K562 (cell line): ENCODE measurements around the gene CACNA1C. TPM values are rescaled to one million over a fixed set of nuclear protein-coding genes. Genes with fewer than 3 reads are reported as not detected.

Experiments used
- ATAC-seq: fragments of 200-7000 bp; cut with Tn5 transposase; 3 replicates; pipeline ENCODE4 v1.9.1; 2020; ENCODE audit warnings: moderate library complexity
- BruUV-seq: library from RNA; stranded (reverse); fragments of 400-500 nt; replicated peaks from 2 replicates; lab custom pipeline; 2021; lab: Mats Ljungman, UMichigan
- CTCF ChIA-PET: fragments of 300-600 bp; formaldehyde crosslinking; extraction: SDS; loops from one replicate; lab custom pipeline; 2021; ENCODE audit warnings: low intra/inter-chr PET ratio; lab: Yijun Ruan, JAX
- POLR2A ChIA-PET: fragments of 300-600, 350-650 bp; sonication (Branson Sonifier 250); formaldehyde crosslinking; extraction: SDS; loops from one replicate; lab custom pipeline; 2021; ENCODE audit warnings: antibody characterized with exemption, inconsistent platforms; lab: Yijun Ruan, JAX
- DNase-seq, 4 experiments: peaks; one replicate each; pipeline versions ENCODE4 v3.0.0 to v3.0.0-alpha.2; 2011 to 2018; ENCODE audit warnings: low spot score in 3 of 4, mixed read lengths in 3 of 4; ENCODE audit errors: extremely low read depth in 1 of 4
- FAIRE-seq: peaks from 2 replicates; lab custom pipeline; 2011; peaks lifted over from hg19 to GRCh38; lab: Jason Lieb, UNC
- H2AFZ ChIP-seq: 2 replicates; pipeline ENCODE4 v1.6.0; 2011; ENCODE audit warnings: low read depth, low read length, control low read depth, inconsistent platforms
- H3K27ac ChIP-seq: fragments of 200-600 bp; 3 replicates; pipeline ENCODE4 v1.8.0; 2011; ENCODE audit warnings: low read depth, mild to moderate bottlenecking, control low read depth, inconsistent platforms, low read length, moderate library complexity, mixed read lengths; ENCODE audit errors: extremely low read depth
- H3K27me3 ChIP-seq, 2 experiments: fragments of 300-600 bp in 1 of 2; 2 replicates in 1 of 2; 3 replicates in 1 of 2; pipeline versions ENCODE4 v1.6.0 to v1.8.0; 2011; ENCODE audit warnings: inconsistent platforms in 2 of 2, low read length in 2 of 2, mild to moderate bottlenecking in 1 of 2, mixed read lengths in 1 of 2, moderate library complexity in 1 of 2; ENCODE audit not compliant: control insufficient read depth in 2 of 2, insufficient read depth in 2 of 2
- H3K36me3 ChIP-seq: fragments of 300-600 bp; 3 replicates; pipeline ENCODE4 v1.8.0; 2011; ENCODE audit warnings: mild to moderate bottlenecking, low read length, inconsistent platforms; ENCODE audit not compliant: control insufficient read depth, insufficient read depth
- H3K4me1 ChIP-seq, 2 experiments: fragments of 200-600 bp in 1 of 2; replicated peaks in 1 of 2; 2 replicates in 1 of 2; 3 replicates in 1 of 2; pipeline versions ENCODE4 v1.5.1 to v1.8.0; 2011; ENCODE audit warnings: inconsistent platforms in 2 of 2, low read length in 2 of 2, mild to moderate bottlenecking in 1 of 2, mixed read lengths in 1 of 2, moderate library complexity in 1 of 2; ENCODE audit not compliant: control insufficient read depth in 2 of 2, insufficient read depth in 2 of 2
- H3K4me2 ChIP-seq: 2 replicates; pipeline ENCODE4 v1.6.1; 2011; ENCODE audit warnings: low read length, control low read depth, inconsistent platforms, mixed read lengths; ENCODE audit not compliant: insufficient read depth
- H3K4me3 ChIP-seq: fragments of 200-600 bp; sonication (generic), shearing (Covaris generic); 2 replicates; pipeline ENCODE4 v1.5.1; 2016; ENCODE audit warnings: control low read depth, inconsistent platforms
- H3K79me2 ChIP-seq: fragments of 200-600 bp; 3 replicates; pipeline ENCODE4 v1.8.0; 2011; ENCODE audit warnings: low read length, inconsistent platforms; ENCODE audit not compliant: control insufficient read depth, insufficient read depth
- H3K9ac ChIP-seq, 2 experiments: 2 replicates each; pipeline versions ENCODE4 v1.6.0 to v1.6.1; 2011; ENCODE audit warnings: low read depth in 2 of 2, low read length in 2 of 2, control low read depth in 1 of 2, inconsistent platforms in 1 of 2, mild to moderate bottlenecking in 1 of 2, mixed read lengths in 1 of 2; ENCODE audit not compliant: insufficient read depth in 1 of 2
- H3K9me1 ChIP-seq: one replicate; pipeline ENCODE4 v1.6.0; 2011; ENCODE audit warnings: inconsistent platforms, mild to moderate bottlenecking, low read length, moderate library complexity; ENCODE audit not compliant: control insufficient read depth, insufficient read depth
- H3K9me3 ChIP-seq: replicated peaks from 2 replicates; pipeline ENCODE4 v1.5.1; 2011; ENCODE audit warnings: low read depth, low read length, inconsistent platforms; ENCODE audit not compliant: control insufficient read depth, insufficient read depth
- H4K20me1 ChIP-seq: replicated peaks from 2 replicates; pipeline ENCODE4 v1.6.1; 2011; ENCODE audit warnings: low read length, inconsistent platforms, mixed read lengths; ENCODE audit not compliant: control insufficient read depth, insufficient read depth
- COPS2 ChIP-seq: fragments of 450-650 bp; conservative IDR thresholded peaks from 2 replicates; pipeline ENCODE4 v1.6.1; 2016; ENCODE audit warnings: mild to moderate bottlenecking, moderate library complexity
- FUS ChIP-seq: fragments of 200-400 bp; formaldehyde crosslinking; optimal IDR thresholded peaks from 2 replicates; pipeline ENCODE3; 2017; ENCODE audit warnings: low read depth, low read length
- MTA2 ChIP-seq: fragments of 450-650 bp; IDR thresholded peaks from 2 replicates; pipeline ENCODE4 v1.6.1; 2016; ENCODE audit warnings: low read depth
- NFATC3 ChIP-seq: fragments of 450-650 bp; IDR thresholded peaks from 2 replicates; pipeline ENCODE4 v1.6.1; 2017; ENCODE audit warnings: mild to moderate bottlenecking
- POU5F1 ChIP-seq: fragments of 150-350 bp; IDR thresholded peaks from 2 replicates; pipeline ENCODE4 v1.6.1; 2014; ENCODE audit warnings: borderline replicate concordance, low read length, low read depth, mild to moderate bottlenecking; ENCODE audit not compliant: partially characterized antibody
- PRMT5 ChIP-seq: sonication (generic); formaldehyde crosslinking; IDR thresholded peaks from 2 replicates; pipeline ENCODE4 v1.5.0; 2020; ENCODE audit warnings: missing genetic modification reagents
- RB1 ChIP-seq: fragments of 450-650 bp; IDR thresholded peaks from 2 replicates; pipeline ENCODE4 v1.6.1; 2017; ENCODE audit warnings: low read depth, mild to moderate bottlenecking
- ZNF764 ChIP-seq: fragments of 250-450 bp; sonication (Bioruptor Pico); IDR thresholded peaks from 2 replicates; pipeline ENCODE4 v1.4.0; 2020; ENCODE audit warnings: low read depth, mild to moderate bottlenecking, moderate library complexity
- WGBS: fragments of 100-300 bp; shearing (Covaris generic); methylation state at CpG from one replicate; pipeline ENCODE4 v1.1.6; 2016; ENCODE audit warnings: low coverage, mixed read lengths; ENCODE audit not compliant: insufficient coverage; ENCODE audit errors: missing lambda C conversion rate; 5-methylcytosine and 5-hydroxymethylcytosine counted together
- in situ Hi-C: fragments of 300-500 bp; cut with MboI; formaldehyde crosslinking; loops from 4 replicates; pipeline ENCODE4 v1.15.0; 2018; ENCODE audit warnings: inconsistent platforms, mixed read lengths
- intact Hi-C: fragments of 100-400 bp; cut with micrococcal nuclease; formaldehyde crosslinking; loops from 2 replicates; pipeline ENCODE4 v1.14.2; 2022
- polyA plus RNA-seq, 8 experiments: library from polyadenylated mRNA; depleted of rRNA in 4 of 8; stranded (reverse) in 5 of 8; unstranded in 3 of 8; fragments of >200 nt; fragmentation: Nextera tagmentation in 2 of 8; fragmentation: Illumina TruSeq in 1 of 8; extraction: Ambion mirVana in 2 of 8; extraction: Trizol in 1 of 8; gene quantifications; 2 replicates each; pipeline versions ENCODE4 v1.2.1 to v1.2.3, GENCODE V29; 2011 to 2014; ENCODE audit warnings: inconsistent platforms in 1 of 8, missing spikeins in 1 of 8
- total RNA-seq, 7 experiments: library from RNA; depleted of rRNA in 6 of 7; stranded (reverse); fragments of >200 nt in 6 of 7; fragmentation: Illumina TruSeq in 2 of 7; extraction: Trizol in 2 of 7; gene quantifications; 2 replicates each; pipeline versions ENCODE4 v1.2.1 to v1.2.3, GENCODE V29; 2011 to 2021; ENCODE audit warnings: low replicate concordance in 1 of 7
- TF ChIP-seq, protein P1 (sequence below): sonication (generic); formaldehyde crosslinking; IDR thresholded peaks from 2 replicates; pipeline ENCODE4 v1.8.0; 2023; ENCODE audit warnings: mild to moderate bottlenecking, missing genetic modification reagents
- TF ChIP-seq, protein P2 (sequence below): fragments of 250-450 bp; sonication (Bioruptor Pico); IDR thresholded peaks from 2 replicates; pipeline ENCODE4 v1.4.0; 2020; ENCODE audit warnings: mild to moderate bottlenecking, moderate library complexity
- TF ChIP-seq, protein P3 (sequence below): fragments of 450-650 bp; IDR thresholded peaks from one replicate; pipeline ENCODE4 v1.6.1; 2018; ENCODE audit warnings: mild to moderate bottlenecking, moderate library complexity; ENCODE audit not compliant: partially characterized antibody
- TF ChIP-seq, protein P4 (sequence below): fragments of 450-650 bp; IDR thresholded peaks from 2 replicates; pipeline ENCODE4 v1.6.1; 2014; ENCODE audit warnings: low read depth, mild to moderate bottlenecking, moderate library complexity, borderline replicate concordance

Gene CACNA1C
- total and polyA plus RNA-seq, 9 of the 15 experiments (the other 6 are each of a cell fraction or from before 2014, with no cell fraction given): not detected

DNA sequence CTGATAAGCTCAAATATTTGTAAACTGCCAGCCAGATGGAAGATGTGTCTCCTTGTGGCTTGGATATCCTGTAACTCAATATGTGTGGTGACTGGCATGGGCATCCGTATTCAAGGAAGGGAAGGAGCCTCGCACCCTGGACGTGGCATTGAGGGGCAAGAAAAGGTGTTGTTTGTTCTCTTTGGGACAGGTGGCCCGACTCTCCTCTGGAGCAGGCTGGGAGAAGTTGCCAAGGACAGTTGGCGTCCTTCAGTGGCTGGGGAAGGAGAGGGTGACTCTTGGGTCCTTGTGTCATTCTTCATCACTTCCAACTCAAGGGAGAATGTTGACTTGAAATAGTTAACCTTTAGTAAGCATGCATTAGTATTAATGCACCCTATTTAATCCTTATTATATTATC, 39.6 kb downstream of the CACNA1C start:
- H3K4me1 ChIP-seq: no peaks in the 10 kb centered on the region
- in situ Hi-C loops (no loop called here), intact Hi-C loops (no loop called here)
- no peak overlapping the region for H2AFZ ChIP-seq
- ChIA-PET CTCF (no interaction called here), POLR2A (no interaction called here)
- no peaks in the 10 kb centered on the region for H3K36me3 ChIP-seq
- TF ChIP-seq, protein P1, sequence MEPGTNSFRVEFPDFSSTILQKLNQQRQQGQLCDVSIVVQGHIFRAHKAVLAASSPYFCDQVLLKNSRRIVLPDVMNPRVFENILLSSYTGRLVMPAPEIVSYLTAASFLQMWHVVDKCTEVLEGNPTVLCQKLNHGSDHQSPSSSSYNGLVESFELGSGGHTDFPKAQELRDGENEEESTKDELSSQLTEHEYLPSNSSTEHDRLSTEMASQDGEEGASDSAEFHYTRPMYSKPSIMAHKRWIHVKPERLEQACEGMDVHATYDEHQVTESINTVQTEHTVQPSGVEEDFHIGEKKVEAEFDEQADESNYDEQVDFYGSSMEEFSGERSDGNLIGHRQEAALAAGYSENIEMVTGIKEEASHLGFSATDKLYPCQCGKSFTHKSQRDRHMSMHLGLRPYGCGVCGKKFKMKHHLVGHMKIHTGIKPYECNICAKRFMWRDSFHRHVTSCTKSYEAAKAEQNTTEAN (CRISPR knock-in tag): no peak
- TF ChIP-seq POU5F1 (no peak), ZNF764 (CRISPR knock-in tag) (no peak), PRMT5 (CRISPR knock-in tag) (no peak), COPS2 (no peak), FUS (no peak), RB1 (no peak), NFATC3 (no peak), MTA2 (no peak)
- TF ChIP-seq, protein P2, sequence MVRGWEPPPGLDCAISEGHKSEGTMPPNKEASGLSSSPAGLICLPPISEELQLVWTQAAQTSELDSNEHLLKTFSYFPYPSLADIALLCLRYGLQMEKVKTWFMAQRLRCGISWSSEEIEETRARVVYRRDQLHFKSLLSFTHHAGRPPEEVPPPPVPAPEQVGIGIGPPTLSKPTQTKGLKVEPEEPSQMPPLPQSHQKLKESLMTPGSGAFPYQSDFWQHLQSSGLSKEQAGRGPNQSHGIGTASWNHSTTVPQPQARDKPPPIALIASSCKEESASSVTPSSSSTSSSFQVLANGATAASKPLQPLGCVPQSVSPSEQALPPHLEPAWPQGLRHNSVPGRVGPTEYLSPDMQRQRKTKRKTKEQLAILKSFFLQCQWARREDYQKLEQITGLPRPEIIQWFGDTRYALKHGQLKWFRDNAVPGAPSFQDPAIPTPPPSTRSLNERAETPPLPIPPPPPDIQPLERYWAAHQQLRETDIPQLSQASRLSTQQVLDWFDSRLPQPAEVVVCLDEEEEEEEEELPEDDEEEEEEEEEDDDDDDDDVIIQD (CRISPR knock-in tag): no peak
- TF ChIP-seq, protein P3, sequence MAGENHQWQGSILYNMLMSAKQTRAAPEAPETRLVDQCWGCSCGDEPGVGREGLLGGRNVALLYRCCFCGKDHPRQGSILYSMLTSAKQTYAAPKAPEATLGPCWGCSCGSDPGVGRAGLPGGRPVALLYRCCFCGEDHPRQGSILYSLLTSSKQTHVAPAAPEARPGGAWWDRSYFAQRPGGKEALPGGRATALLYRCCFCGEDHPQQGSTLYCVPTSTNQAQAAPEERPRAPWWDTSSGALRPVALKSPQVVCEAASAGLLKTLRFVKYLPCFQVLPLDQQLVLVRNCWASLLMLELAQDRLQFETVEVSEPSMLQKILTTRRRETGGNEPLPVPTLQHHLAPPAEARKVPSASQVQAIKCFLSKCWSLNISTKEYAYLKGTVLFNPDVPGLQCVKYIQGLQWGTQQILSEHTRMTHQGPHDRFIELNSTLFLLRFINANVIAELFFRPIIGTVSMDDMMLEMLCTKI: no peak
- TF ChIP-seq, protein P4, sequence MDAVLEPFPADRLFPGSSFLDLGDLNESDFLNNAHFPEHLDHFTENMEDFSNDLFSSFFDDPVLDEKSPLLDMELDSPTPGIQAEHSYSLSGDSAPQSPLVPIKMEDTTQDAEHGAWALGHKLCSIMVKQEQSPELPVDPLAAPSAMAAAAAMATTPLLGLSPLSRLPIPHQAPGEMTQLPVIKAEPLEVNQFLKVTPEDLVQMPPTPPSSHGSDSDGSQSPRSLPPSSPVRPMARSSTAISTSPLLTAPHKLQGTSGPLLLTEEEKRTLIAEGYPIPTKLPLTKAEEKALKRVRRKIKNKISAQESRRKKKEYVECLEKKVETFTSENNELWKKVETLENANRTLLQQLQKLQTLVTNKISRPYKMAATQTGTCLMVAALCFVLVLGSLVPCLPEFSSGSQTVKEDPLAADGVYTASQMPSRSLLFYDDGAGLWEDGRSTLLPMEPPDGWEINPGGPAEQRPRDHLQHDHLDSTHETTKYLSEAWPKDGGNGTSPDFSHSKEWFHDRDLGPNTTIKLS: no peak
- H3K9me3 ChIP-seq: no peaks in the 10 kb centered on the region
- H3K9me1 ChIP-seq: no peaks in the 10 kb centered on the region
- FAIRE-seq: no peak
- no peak overlapping the region for H3K4me3 ChIP-seq
- no peak overlapping the region for H3K4me2 ChIP-seq
- BruUV-seq: no TSS peak
- no peaks in the 10 kb centered on the region for H3K79me2 ChIP-seq
- H3K27me3 ChIP-seq: peaks cover 0 to 21% of the 10 kb centered on the region in 2 experiments; a peak in 2 of 5 replicates
- H4K20me1 ChIP-seq: no peaks in the 10 kb centered on the region
- no peak overlapping the region for H3K9ac ChIP-seq
- DNase-seq: no peak
- no peak overlapping the region for H3K27ac ChIP-seq
- WGBS: 0% methylated on average over 5 of the region's 5 CpGs
- no peak for ATAC-seq
